Left ventricle myocardium superior (tissue), 1 donor: ENCODE results near the gene PTPRN2. TPM values are rescaled to one million over a fixed set of nuclear protein-coding genes. Genes with fewer than 3 reads are reported as not detected.
"Not testable (repeated sequence)": the region's sequence is repeated elsewhere in the genome, so short reads cannot be mapped to it uniquely, and the experiment has no call there.

ENCODE experiments used
- ATAC-seq: fragments of 200-7000 bp; cut with Tn5 transposase; one replicate; pipeline ENCODE4 v1.9.1; 2020; ENCODE audit warnings: mild to moderate bottlenecking, moderate library complexity
- DNase-seq: peaks from one replicate; pipeline ENCODE4 v3.0.0-alpha.2; 2020
- intact Hi-C: fragments of 100-400 bp; cut with micrococcal nuclease; formaldehyde crosslinking; loops from one replicate; pipeline ENCODE4 v1.11.0; 2022
- total RNA-seq: library from RNA; stranded (reverse); fragmentation: NEBNext Ultra II Directional; extraction: Animal tissue kit (Norgen Biotek cat#: 25700); gene quantifications from one replicate; pipeline ENCODE4 v1.2.1, GENCODE V29; 2021
- donor health status: DM: no; HTN: yes; CAD: no; lungs with severe emphysema.

PTPRN2 gene
- total RNA-seq, 1 donor from 2014 or later, result 1.3 TPM

GRCh38 chr7:157745721-157746709 lies 841.6 kb downstream of the PTPRN2 start:
- DNase-seq (no peak), ATAC-seq (no peak)
- intact Hi-C loops, result no loop called here

DNA sequence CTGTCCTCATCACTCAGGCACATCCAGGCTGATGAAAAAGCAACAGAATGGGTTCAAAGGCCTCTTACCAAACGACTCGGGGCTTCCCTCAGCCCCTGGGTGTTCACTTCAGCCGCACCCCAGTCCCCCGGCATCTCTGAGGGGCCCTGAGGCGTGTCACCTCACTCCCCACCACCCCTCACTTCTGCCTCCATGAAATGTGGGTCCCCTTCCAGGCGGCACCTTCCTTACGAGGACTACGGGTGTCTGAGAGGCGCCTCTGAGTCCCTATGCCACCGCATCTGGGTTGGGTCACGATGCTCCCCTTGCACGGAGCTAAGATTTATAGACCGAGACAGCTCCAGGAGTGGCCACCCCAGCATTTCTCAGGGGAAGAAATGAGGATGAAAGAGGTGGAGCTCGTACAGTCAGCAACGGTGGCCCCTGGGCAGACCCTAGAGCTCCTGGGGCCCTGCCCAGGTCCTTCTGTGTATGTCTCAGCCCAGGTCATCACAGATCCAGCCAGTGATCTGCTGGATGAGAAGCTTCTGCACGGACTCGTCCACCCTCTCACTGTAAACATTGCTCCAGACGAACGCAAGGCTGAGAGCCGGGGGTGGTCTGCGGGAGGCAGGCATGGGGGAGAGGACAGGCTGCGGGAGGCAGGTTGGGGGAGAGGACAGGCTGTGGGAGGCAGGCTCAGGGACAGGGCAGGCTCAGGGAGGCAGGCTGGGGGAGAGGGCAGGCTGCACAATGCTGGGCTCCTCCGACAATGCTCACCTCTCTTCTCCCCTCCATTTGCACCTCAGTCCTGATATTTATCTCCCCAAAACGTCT lies 842.6 kb downstream of the PTPRN2 start:
- intact Hi-C loops, result no loop called here
- DNase-seq (no peak), ATAC-seq (no peak)

DNA sequence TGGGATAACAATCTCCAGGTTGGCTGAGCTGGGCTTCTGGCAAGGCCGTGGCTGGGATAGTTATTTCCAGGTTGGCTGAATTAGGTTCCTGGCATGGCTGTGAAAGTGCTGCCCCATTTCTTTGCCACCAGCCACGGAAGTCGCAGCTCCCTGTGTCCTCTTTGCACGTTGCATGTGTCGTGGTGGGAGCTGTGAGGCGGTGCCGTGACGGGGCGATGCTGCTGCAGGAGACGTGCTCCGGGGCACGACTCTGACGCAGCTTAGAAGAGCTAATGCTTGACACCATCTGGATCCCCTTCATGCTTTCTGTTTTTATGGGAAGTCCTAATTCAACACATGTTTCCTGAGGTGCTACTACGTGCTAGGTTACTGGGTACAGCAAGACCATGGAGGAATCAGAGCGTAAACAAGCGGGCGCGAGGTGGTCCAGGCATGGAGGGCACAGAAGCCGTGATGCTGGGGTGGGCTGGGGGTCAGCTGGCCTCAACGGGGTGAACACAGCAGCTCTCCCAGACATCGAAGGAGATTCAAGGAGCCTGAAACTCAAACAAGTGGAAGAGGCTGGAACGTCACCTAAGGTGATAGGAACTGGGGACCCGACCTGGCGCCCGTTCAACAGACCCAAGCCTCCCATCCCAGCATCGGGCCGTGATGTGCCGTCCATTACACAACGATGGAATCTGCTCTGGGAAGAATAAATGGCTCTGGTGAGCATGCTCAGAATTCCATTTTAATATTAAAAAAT lies 843.7 kb downstream of the PTPRN2 start:
- DNase-seq (no peak), ATAC-seq (no peak)
- intact Hi-C loops, result no loop called here

DNA sequence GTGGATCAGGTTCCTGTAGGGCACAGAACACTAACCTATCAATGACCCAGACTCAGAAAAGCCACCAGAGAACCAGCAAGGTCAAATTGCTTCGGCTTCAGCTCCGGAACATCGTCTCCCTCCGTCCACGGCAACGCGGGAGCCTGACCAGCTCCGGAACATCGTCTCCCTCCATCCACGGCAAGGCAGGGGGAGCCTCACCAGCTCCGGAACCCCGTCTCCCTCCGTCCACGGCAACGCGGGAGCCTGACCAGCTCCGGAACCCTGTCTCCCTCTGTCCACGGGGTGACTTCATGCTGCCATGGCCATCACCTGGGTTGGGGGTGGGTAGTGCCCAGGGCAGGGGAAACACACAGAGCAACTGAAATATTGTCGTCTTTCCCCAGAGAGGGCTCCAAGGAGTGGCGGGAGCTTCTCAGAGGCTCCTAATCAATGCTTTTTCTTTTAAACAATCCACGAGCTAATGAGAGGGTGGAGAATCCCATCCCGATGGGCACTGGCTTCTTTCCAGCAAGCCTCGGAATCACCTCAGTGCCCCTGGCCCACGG lies 847.3 kb downstream of the PTPRN2 start:
- DNase-seq, result no peak
- intact Hi-C loops, result no loop called here
- ATAC-seq, result no peak

DNA sequence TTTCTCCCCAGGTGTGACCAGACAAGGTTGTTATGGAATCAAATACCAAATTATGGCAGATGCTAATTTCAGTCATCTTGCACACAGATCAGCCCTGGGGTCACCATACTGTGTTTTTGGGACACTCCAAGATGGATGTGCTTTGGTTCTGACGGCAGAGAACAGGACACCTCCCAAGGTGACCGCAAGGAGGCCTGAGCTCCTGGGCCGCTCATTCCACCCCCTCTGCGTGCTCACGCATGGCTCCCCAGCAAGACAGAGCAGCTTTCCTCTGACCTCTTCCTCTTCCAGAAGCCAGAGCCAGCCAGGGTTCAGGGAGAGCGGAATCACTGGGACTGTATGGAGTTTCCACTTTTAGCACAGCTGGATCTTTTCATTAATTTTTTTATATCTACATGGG lies 848.0 kb downstream of the PTPRN2 start:
- no peak for DNase-seq
- intact Hi-C loops, result no loop called here
- ATAC-seq, result no peak

DNA sequence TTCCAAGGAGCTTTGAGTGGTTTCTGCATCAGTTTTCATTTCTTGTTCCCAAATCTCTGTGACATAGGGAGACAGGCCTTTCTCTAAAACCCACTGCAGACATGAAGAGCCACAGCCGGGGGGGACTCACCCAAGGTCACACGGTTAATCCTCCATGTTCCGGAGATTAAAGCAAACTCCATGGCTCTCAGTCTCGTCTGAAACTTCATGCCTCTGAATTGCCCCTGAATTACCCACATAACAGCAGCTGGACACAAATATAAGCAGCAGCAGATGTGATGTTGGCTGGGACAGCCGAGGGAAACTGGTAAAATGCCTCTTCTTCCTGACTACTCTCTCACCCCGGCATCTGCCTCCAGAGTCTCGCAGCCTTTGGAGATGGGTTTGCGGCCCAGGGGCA lies 848.6 kb downstream of the PTPRN2 start:
- intact Hi-C loops, result no loop called here
- ATAC-seq (no peak), DNase-seq (no peak)

DNA sequence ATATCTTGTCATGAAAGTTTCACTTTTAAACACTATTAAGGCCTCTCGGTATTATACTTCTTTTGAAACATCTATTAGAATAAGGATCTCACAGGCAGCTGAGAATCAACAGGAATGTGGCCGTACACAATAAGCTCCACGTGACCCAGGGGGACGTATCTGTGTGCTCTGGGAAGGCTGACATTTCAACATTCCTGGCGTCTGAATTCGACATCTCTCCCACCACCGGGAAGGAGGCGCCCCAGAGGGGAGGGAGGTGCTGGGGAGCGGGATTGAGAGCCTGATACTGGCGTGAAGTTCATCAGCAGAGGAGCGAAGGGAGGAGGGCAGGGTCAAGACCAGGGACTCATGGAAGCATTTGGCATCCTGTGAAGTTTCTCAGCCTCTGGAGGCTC lies 849.6 kb downstream of the PTPRN2 start:
- intact Hi-C loops, result no loop called here
- no peak for ATAC-seq

GRCh38 chr7:157737151-157738065 lies 850.2 kb downstream of the PTPRN2 start:
- intact Hi-C loops, result no loop called here
- ATAC-seq (no peak), DNase-seq (no peak)

More for the DNA sequence above, 849.6 kb downstream of the PTPRN2 start:
- DNase-seq, result no peak

DNA sequence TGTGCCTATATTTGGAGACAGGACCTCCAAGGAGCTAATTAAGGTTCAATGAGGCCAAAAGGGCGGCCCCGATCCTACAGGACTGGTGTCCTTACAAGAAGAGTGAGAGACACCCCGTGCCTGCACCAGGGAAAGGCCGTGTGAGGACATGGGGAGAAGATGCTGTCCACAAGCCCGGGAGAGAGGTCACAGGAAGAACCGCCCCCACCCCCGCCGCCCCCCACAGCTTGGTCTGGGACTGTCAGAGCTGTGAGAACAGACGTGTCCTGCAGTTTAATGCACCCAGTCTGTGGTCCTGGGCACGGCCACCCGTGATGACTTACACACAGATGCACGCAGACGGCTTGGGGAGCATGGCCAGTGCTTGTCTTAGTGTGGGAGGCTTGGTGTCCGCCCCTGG lies 851.3 kb downstream of the PTPRN2 start:
- intact Hi-C loops, result no loop called here
- no peak for ATAC-seq
- DNase-seq, result no peak

DNA sequence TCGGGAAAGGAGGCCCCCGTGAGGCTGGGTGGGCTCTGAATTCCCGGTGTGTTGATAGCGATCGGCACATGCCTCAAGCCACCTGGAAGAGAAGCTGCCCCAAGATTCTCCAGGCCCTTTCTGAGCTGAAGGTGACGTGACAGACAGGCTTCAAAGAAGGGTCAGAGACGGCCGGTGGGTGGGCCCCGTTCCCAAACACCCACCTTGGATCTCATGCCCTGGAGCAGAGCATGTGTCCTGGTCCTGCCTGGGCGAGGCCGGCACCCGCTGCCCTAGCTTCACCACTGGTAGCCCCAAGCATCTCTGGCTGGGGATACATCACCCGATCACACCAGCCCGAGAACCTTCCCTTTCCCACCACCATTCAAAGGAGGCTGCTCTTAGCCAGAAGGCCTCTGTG lies 851.8 kb downstream of the PTPRN2 start:
- intact Hi-C loops, result no loop called here
- ATAC-seq (no peak), DNase-seq (peak; percentile 10)

- no peak for DNase-seq
Observed at GRCh38 chr7:157734676-157735640, 852.7 kb downstream of the PTPRN2 start.

GRCh38 chr7:157733760-157734395 lies 853.7 kb downstream of the PTPRN2 start:
- DNase-seq, ATAC-seq, intact Hi-C loops: not testable (repeated sequence)

More at GRCh38 chr7:157734676-157735640, 852.7 kb downstream of the PTPRN2 start:
- no peak for ATAC-seq
- intact Hi-C loops, result no loop called here

DNA sequence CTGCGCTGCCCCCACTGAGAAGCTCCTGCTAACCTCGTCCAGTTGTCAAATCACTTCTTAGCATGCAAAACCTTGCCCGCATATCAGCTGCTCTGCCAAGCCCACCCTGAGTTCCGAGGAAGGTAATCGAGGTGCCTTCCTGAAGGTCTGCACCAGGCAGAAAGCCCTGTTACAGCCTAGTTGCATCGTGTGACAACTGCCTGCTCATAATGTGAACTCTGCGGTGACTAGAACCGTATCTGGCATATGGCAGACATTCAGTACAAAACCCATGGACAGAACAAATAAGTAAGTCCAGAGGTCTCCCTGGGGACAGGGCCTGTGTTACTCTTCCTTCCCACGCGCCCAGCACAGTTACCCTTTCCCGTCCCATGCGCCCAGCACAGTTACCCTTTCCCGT lies 856.5 kb downstream of the PTPRN2 start:
- ATAC-seq (no peak), DNase-seq (no peak)
- intact Hi-C loops, result no loop called here

DNA sequence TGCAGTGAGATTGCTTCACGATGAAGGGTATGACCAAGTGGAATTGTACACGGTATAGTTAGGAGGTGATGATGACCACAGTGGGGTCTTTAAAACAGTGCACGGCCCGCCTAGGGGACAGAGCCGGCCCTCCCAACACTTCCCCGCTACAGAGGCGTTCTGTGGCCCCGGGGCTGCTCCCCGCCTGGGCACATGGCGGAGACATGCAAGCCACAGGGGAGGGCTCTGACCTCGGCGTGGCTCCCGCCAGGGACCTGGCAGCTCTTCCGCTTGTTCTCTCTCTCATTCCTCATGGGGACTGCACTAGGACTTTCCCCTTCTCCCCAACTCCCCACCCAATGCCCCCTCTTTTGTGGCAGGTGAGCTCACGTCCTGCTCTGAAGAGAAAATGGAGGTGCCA lies 857.0 kb downstream of the PTPRN2 start:
- intact Hi-C loops, result no loop called here
- DNase-seq (no peak), ATAC-seq (no peak)

DNA sequence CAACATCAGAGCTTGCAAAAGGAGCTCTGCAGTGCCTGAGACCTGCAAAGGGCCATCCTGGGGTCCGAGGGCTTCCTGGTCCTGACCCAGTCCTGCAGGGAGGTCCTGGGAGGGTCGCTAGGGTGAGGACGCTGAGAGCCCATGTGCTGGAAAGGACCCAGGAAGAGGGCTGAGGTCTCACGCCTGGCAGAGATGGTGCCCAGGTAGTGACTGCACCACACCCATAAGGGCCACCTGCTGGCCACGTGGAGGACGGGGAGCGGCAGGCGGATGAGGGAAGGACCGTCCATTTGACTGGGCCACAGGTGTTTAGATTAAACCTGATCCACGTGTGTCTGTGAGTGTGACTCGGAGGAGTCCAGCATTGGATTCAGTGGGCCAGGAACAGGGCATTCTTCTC lies 858.1 kb downstream of the PTPRN2 start:
- ATAC-seq (no peak), DNase-seq (no peak)
- intact Hi-C loops, result no loop called here

DNA sequence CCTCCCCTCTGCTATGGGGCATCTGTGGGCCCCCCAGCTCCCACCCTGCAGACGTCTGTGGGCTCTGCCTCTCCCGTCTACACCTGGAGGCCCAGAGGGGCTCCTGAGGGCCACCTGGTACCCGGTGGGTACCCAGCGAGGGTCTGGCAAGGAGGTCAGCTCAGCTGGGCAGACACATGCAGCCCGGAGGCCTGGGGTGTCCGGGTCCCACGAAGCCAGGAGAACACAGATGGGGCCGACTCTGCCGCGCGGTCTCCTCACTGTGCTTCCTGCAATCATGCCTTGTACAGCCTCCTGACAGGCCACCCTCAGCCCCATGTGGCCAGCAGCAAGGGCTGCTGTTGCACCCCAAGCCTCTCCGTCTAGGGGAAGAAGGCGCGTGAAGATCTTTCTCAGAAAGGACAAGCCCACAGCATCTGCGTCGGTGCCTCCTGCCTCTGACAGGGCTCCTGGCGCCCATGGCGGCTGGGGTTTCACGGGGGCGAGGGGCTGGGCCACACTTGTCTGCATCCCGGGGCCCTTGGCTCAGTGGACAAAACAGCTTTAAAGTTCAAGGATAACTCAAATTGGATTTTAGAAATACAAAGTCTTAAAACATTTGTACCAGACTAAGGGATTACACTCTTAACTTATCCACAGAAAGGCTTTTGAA lies 859.5 kb downstream of the PTPRN2 start:
- ATAC-seq, result no peak
- intact Hi-C loops, result no loop called here
- no peak for DNase-seq
